HEK293T (cell line): ENCODE measurements around the gene NUMB.
"Not testable (repeated sequence)": the region's sequence is repeated elsewhere in the genome, so short reads cannot be mapped to it uniquely, and the experiment has no call there.

Experiments used
- CTCF ChIA-PET: fragments of 350-600 bp; formaldehyde crosslinking; extraction: SDS; loops from one replicate; lab custom pipeline; 2021; ENCODE audit warnings: antibody characterized with exemption, inconsistent platforms; lab: Yijun Ruan, JAX
- POLR2A ChIA-PET: fragments of 350-600 bp; formaldehyde crosslinking; extraction: SDS; loops from one replicate; lab custom pipeline; 2020; ENCODE audit warnings: antibody characterized with exemption, inconsistent platforms; lab: Yijun Ruan, JAX
- DNase-seq: peaks from one replicate; pipeline ENCODE4 v3.0.0; 2012; ENCODE audit warnings: mixed read lengths; ENCODE audit errors: extremely low spot score
- ARNT ChIP-seq: fragments of 450-650 bp; IDR thresholded peaks from 2 replicates; pipeline ENCODE4 v1.6.1; 2017; ENCODE audit warnings: mild to moderate bottlenecking
- BHLHE40 ChIP-seq: fragments of 450-650 bp; IDR thresholded peaks from 2 replicates; pipeline ENCODE4 v1.6.1; 2016; ENCODE audit warnings: mild to moderate bottlenecking, moderate library complexity, borderline replicate concordance
- CTBP1 ChIP-seq: fragments of 450-650 bp; IDR thresholded peaks from 2 replicates; pipeline ENCODE4 v1.6.1; 2016; ENCODE audit warnings: borderline replicate concordance
- ELF4 ChIP-seq: fragments of 450-650 bp; IDR thresholded peaks from 2 replicates; pipeline ENCODE4 v1.6.1; 2017; ENCODE audit warnings: antibody characterized with exemption
- FOXA1 ChIP-seq: fragments of 450-650 bp; IDR thresholded peaks from 2 replicates; pipeline ENCODE4 v1.6.1; 2016; ENCODE audit warnings: mild to moderate bottlenecking
- FOXK2 ChIP-seq: fragments of 450-650 bp; IDR thresholded peaks from 2 replicates; pipeline ENCODE4 v1.6.1; 2016; ENCODE audit warnings: mild to moderate bottlenecking
- FOXM1 ChIP-seq: fragments of 450-650 bp; IDR thresholded peaks from 2 replicates; pipeline ENCODE4 v1.6.1; 2017; ENCODE audit warnings: mild to moderate bottlenecking, borderline replicate concordance
- HDGF ChIP-seq: fragments of 450-650 bp; IDR thresholded peaks from 2 replicates; pipeline ENCODE4 v1.6.1; 2017; ENCODE audit warnings: antibody characterized with exemption, borderline replicate concordance
- L3MBTL2 ChIP-seq: fragments of 450-650 bp; conservative IDR thresholded peaks from 2 replicates; pipeline ENCODE4 v1.6.1; 2016; ENCODE audit warnings: mild to moderate bottlenecking
- LEF1 ChIP-seq: fragments of 450-650 bp; IDR thresholded peaks from 2 replicates; pipeline ENCODE4 v1.6.1; 2017; ENCODE audit warnings: mild to moderate bottlenecking, borderline replicate concordance
- NFRKB ChIP-seq: fragments of 450-650 bp; IDR thresholded peaks from 2 replicates; pipeline ENCODE4 v1.6.1; 2016; ENCODE audit warnings: mild to moderate bottlenecking, moderate library complexity
- PKNOX1 ChIP-seq: fragments of 450-650 bp; IDR thresholded peaks from 2 replicates; pipeline ENCODE4 v1.6.1; 2016
- SP1 ChIP-seq: fragments of 450-650 bp; IDR thresholded peaks from 2 replicates; pipeline ENCODE4 v1.6.1; 2017
- SUZ12 ChIP-seq: fragments of 450-650 bp; IDR thresholded peaks from 2 replicates; pipeline ENCODE4 v1.6.1; 2016; ENCODE audit warnings: mild to moderate bottlenecking
- TARDBP ChIP-seq: fragments of 450-650 bp; IDR thresholded peaks from 2 replicates; pipeline ENCODE4 v1.6.1; 2016
- ZNF384 ChIP-seq: fragments of 450-650 bp; IDR thresholded peaks from 2 replicates; pipeline ENCODE4 v1.6.1; 2016

Gene NUMB

GRCh38 chr14:73364559-73364958 lies 93.8 kb downstream of the NUMB start:
- DNase-seq: no peak
- CTCF ChIA-PET: no interaction called here
- no peak for TF ChIP-seq LEF1
- TF ChIP-seq TARDBP: no peak
- no peak for TF ChIP-seq SP1
- no peak for TF ChIP-seq CTBP1
- no peak for TF ChIP-seq NFRKB
- TF ChIP-seq FOXA1: no peak
- TF ChIP-seq SUZ12: no peak
- TF ChIP-seq FOXM1: no peak
- TF ChIP-seq ELF4: no peak
- no peak for TF ChIP-seq ARNT
- POLR2A ChIA-PET: no interaction called here

GRCh38 chr14:73359445-73359844 lies 98.9 kb downstream of the NUMB start:
- ChIA-PET CTCF (no interaction called here), POLR2A (interaction anchor here (0.6 kb wide), 1 partner anchor 23 kb away, joined by 4 read pairs; no protein-coding TSS in a partner anchor)
- TF ChIP-seq HDGF (no peak), LEF1 (no peak), L3MBTL2 (no peak), NFRKB (no peak), SP1 (no peak), TARDBP (no peak), SUZ12 (no peak), CTBP1 (no peak), BHLHE40 (no peak), ELF4 (no peak), ZNF384 (no peak)
- DNase-seq: no peak

DNA sequence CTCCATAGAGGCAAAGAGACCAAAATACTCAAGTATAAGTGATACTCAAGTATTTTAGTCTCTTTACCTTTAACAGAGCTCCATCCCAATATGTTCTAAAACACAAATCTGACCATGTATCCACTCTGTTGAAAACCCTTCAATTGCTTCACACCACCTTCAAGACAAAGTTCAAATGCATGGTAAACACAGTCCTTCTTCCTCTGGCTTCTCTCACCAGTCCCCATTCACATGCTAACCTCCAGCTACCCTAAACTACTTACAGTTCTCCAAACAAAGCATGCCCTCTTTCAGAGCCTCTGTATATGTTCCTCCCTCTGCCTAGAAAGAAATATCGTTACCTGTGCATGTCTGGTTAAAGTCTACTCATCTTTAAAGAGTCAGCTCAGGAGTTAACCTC lies 100.2 kb downstream of the NUMB start:
- no peak for TF ChIP-seq FOXM1
- no peak for TF ChIP-seq LEF1
- TF ChIP-seq SUZ12: no peak
- TF ChIP-seq NFRKB: no peak
- TF ChIP-seq CTBP1: no peak
- TF ChIP-seq PKNOX1: no peak
- TF ChIP-seq FOXA1: no peak
- no peak for TF ChIP-seq SP1
- TF ChIP-seq FOXK2: no peak
- no peak for TF ChIP-seq L3MBTL2
- TF ChIP-seq TARDBP: no peak
- no peak for TF ChIP-seq BHLHE40
- no peak for TF ChIP-seq ELF4
- TF ChIP-seq ARNT: no peak
- TF ChIP-seq HDGF: no peak
- no peak for TF ChIP-seq ZNF384
- POLR2A ChIA-PET: interaction anchor here (1.0 kb wide), 1 partner anchor 100 kb away, joined by 3 read pairs; the partner anchor contains the start of gene NUMB

DNA sequence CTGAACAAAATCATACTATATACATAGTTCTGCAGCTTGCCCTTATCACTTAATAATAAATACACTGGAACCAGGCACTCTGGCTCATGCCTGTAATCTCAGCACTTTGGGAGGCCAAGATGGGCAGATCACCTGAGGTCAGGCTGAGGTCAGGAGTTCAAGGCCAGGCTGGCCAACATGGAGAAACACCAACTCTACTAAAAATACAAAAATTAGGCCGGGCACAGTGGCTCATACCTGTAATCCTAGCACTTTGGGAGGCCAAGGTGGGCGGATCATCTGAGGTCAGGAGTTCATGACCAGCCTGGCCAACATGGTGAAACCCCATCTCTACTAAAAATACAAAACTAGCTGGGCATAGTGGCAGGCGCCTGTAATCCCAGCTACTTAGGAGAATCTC lies 109.3 kb downstream of the NUMB start:
- POLR2A ChIA-PET, CTCF ChIA-PET, DNase-seq: not testable (repeated sequence)

More for the DNA sequence above, 100.2 kb downstream of the NUMB start:
- no peak for DNase-seq
- CTCF ChIA-PET: interaction anchor here (0.6 kb wide), 1 partner anchor 56 kb away, joined by 3 read pairs; no protein-coding TSS in a partner anchor

DNA sequence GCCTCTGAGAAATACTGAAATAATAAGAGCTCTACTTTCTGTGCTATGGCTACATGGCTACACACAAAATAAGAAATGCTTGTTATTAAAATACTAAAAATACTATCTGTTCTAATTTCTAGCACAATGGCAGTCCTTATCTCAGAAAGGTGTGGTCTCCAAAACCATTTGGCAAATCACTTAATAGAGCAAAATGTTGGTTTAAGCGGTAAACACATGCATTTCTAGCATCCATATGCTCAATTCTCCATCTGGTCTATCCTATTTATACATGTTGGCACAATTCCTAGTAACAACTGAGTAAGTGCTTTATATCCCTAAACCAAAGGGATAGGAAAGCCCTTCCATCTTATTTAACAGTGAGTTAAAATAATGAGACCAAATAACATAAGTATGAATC lies 114.0 kb downstream of the NUMB start:
- POLR2A ChIA-PET: no interaction called here
- CTCF ChIA-PET: no interaction called here

GRCh38 chr14:73342670-73343069 lies 115.7 kb downstream of the NUMB start:
- POLR2A ChIA-PET: no interaction called here
- no peak for DNase-seq
- TF ChIP-seq NFRKB: no peak
- no peak for TF ChIP-seq FOXA1
- no peak for TF ChIP-seq ELF4
- CTCF ChIA-PET: interaction anchor here (0.6 kb wide), 1 partner anchor 47 kb away, joined by 5 read pairs; no protein-coding TSS in a partner anchor

More for the DNA sequence above, 114.0 kb downstream of the NUMB start:
- TF ChIP-seq SP1 (no peak), NFRKB (no peak), L3MBTL2 (no peak)
- no peak for DNase-seq

GRCh38 chr14:73339846-73340595 lies 118.3 kb downstream of the NUMB start:
- ChIA-PET POLR2A (no interaction called here), CTCF (no interaction called here)
- DNase-seq: no peak
- TF ChIP-seq LEF1 (no peak), SUZ12 (no peak), TARDBP (no peak), ELF4 (no peak), ZNF384 (no peak), NFRKB (no peak), FOXK2 (no peak), FOXA1 (no peak), ARNT (no peak), HDGF (no peak), CTBP1 (no peak), FOXM1 (no peak), BHLHE40 (no peak), PKNOX1 (no peak), L3MBTL2 (no peak), SP1 (no peak)
